A549 (cell line): ENCODE measurements around the gene CHTF18.

Experiments used
- CEBPB ChIP-seq, 2 experiments: fragments of >200 bp in 1 of 2; sonication (Bioruptor Twin) in 1 of 2; formaldehyde crosslinking in 1 of 2; IDR thresholded peaks; 2 replicates each; pipeline ENCODE4 v1.6.1; 2012 to 2016
- HDAC2 ChIP-seq: fragments of 200-600 bp; sonication (generic); IDR thresholded peaks from 2 replicates; pipeline ENCODE4 v1.6.1; 2016
- HEYL ChIP-seq: fragments of 250-450 bp; sonication (Bioruptor Pico); IDR thresholded peaks from 2 replicates; pipeline ENCODE4 v1.8.0; 2021; ENCODE audit warnings: mild to moderate bottlenecking, moderate library complexity
- HOXA7 ChIP-seq: fragments of 250-450 bp; sonication (Bioruptor Pico); IDR thresholded peaks from 2 replicates; pipeline ENCODE4 v1.5.0; 2020; ENCODE audit warnings: mild to moderate bottlenecking, moderate library complexity
- POLR2A ChIP-seq: IDR thresholded peaks from 2 replicates; pipeline ENCODE4 v1.6.1; 2012; ENCODE audit warnings: mild to moderate bottlenecking, low read length
- POLR2AphosphoS2 ChIP-seq: conservative IDR thresholded peaks from 2 replicates; pipeline ENCODE4 v1.6.1; 2012; ENCODE audit warnings: low read length, improper control_type of control experiment, inconsistent platforms
- TF ChIP-seq, protein P1 (sequence below): fragments of >200 bp; sonication (Bioruptor Twin); formaldehyde crosslinking; IDR thresholded peaks from 3 replicates; pipeline ENCODE4 v1.5.1; 2016
- TF ChIP-seq, protein P2 (sequence below): IDR thresholded peaks from 2 replicates; pipeline ENCODE4 v1.6.1; 2012; ENCODE audit warnings: low read depth, borderline replicate concordance
- TF ChIP-seq, protein P3 (sequence below): fragments of 150-350 bp; IDR thresholded peaks from 2 replicates; pipeline ENCODE4 v1.6.1; 2014; ENCODE audit warnings: low read depth, mild to moderate bottlenecking, low read length

DNA sequence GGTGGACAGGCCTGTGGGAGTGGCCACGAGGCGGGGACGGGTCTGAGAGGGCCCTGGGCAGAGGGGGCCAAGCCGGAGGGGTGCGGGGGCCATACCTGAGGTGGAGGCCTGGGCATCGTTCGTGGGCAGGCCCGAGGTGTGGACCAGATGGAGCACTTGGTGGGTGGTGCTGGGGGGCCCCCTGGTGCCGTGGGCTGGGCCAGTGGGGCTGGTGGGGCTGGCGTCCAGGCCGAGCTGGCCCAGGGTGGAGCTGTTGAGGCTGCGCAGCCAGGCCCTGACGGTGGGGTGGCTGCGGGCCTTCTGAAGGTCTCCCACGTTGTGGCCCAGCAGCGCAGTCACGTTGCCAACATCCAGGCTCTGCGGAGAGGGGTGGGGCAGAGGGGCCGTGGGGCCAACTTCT lies 18.5 kb upstream of the CHTF18 start:
- TF ChIP-seq HOXA7, result no peak
- no peak for TF ChIP-seq POLR2A
- TF ChIP-seq, protein P1, sequence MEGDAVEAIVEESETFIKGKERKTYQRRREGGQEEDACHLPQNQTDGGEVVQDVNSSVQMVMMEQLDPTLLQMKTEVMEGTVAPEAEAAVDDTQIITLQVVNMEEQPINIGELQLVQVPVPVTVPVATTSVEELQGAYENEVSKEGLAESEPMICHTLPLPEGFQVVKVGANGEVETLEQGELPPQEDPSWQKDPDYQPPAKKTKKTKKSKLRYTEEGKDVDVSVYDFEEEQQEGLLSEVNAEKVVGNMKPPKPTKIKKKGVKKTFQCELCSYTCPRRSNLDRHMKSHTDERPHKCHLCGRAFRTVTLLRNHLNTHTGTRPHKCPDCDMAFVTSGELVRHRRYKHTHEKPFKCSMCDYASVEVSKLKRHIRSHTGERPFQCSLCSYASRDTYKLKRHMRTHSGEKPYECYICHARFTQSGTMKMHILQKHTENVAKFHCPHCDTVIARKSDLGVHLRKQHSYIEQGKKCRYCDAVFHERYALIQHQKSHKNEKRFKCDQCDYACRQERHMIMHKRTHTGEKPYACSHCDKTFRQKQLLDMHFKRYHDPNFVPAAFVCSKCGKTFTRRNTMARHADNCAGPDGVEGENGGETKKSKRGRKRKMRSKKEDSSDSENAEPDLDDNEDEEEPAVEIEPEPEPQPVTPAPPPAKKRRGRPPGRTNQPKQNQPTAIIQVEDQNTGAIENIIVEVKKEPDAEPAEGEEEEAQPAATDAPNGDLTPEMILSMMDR, result no peak
- TF ChIP-seq HDAC2, result no peak
- TF ChIP-seq CEBPB (IDR thresholded peaks at IDR 0.05), result no peak
- TF ChIP-seq HEYL, result no peak
- no peak for TF ChIP-seq POLR2AphosphoS2
- TF ChIP-seq, protein P2, sequence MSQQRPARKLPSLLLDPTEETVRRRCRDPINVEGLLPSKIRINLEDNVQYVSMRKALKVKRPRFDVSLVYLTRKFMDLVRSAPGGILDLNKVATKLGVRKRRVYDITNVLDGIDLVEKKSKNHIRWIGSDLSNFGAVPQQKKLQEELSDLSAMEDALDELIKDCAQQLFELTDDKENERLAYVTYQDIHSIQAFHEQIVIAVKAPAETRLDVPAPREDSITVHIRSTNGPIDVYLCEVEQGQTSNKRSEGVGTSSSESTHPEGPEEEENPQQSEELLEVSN, result no peak
- TF ChIP-seq, protein P3, sequence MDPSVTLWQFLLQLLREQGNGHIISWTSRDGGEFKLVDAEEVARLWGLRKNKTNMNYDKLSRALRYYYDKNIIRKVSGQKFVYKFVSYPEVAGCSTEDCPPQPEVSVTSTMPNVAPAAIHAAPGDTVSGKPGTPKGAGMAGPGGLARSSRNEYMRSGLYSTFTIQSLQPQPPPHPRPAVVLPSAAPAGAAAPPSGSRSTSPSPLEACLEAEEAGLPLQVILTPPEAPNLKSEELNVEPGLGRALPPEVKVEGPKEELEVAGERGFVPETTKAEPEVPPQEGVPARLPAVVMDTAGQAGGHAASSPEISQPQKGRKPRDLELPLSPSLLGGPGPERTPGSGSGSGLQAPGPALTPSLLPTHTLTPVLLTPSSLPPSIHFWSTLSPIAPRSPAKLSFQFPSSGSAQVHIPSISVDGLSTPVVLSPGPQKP, result no peak
